SK-N-SH treated with all-trans-retinoic acid at 6 μM for 48 hours (cell line): Measurements from ENCODE around the gene SAC3D1.

ENCODE experiments used
- ARNTL ChIP-seq: fragments of 450-650 bp; formaldehyde crosslinking; IDR thresholded peaks from 2 replicates; pipeline ENCODE4 v1.5.0; 2020; ENCODE audit warnings: low read depth, mild to moderate bottlenecking, moderate library complexity, borderline replicate concordance
- BACH2 ChIP-seq: fragments of 250-450 bp; sonication (Bioruptor Pico); IDR thresholded peaks from 2 replicates; pipeline ENCODE4 v1.9.0; 2021; ENCODE audit warnings: mild to moderate bottlenecking, borderline replicate concordance
- ESRRG ChIP-seq: fragments of 250-450 bp; sonication (Bioruptor Pico); IDR thresholded peaks from 2 replicates; pipeline ENCODE4 v1.6.1; 2021; ENCODE audit warnings: mild to moderate bottlenecking
- OSR1 ChIP-seq: fragments of 250-450 bp; sonication (Bioruptor Pico); IDR thresholded peaks from 2 replicates; pipeline ENCODE4 v1.8.0; 2022; ENCODE audit warnings: moderate library complexity, mild to moderate bottlenecking, inconsistent platforms
- PATZ1 ChIP-seq: fragments of 250-450 bp; sonication (Bioruptor Pico); IDR thresholded peaks from 2 replicates; pipeline ENCODE4 v1.8.0; 2020; ENCODE audit warnings: mild to moderate bottlenecking, moderate library complexity, borderline replicate concordance
- POU6F1 ChIP-seq: fragments of 250-450 bp; sonication (Bioruptor Pico); IDR thresholded peaks from 2 replicates; pipeline ENCODE4 v1.8.0; 2021; ENCODE audit warnings: low read depth, mild to moderate bottlenecking, moderate library complexity, borderline replicate concordance
- PPARA ChIP-seq: fragments of 250-450 bp; sonication (Bioruptor Pico); IDR thresholded peaks from 2 replicates; pipeline ENCODE4 v1.5.0; 2020; ENCODE audit warnings: mild to moderate bottlenecking, borderline replicate concordance
- RARB ChIP-seq: fragments of 250-450 bp; sonication (Bioruptor Pico); IDR thresholded peaks from 2 replicates; pipeline ENCODE4 v1.8.0; 2021; ENCODE audit warnings: mild to moderate bottlenecking, moderate library complexity
- SNAI2 ChIP-seq: fragments of 250-450 bp; sonication (Bioruptor Pico); IDR thresholded peaks from 2 replicates; pipeline ENCODE4 v1.5.0; 2020; ENCODE audit warnings: mild to moderate bottlenecking, moderate library complexity
- TCF4 ChIP-seq: fragments of 250-450 bp; sonication (Bioruptor Pico); IDR thresholded peaks from 2 replicates; pipeline ENCODE4 v1.8.0; 2021; ENCODE audit warnings: mild to moderate bottlenecking, moderate library complexity, borderline replicate concordance
- ZFP30 ChIP-seq: fragments of 450-650 bp; formaldehyde crosslinking; IDR thresholded peaks from 2 replicates; pipeline ENCODE4 v1.5.0; 2022; ENCODE audit warnings: mild to moderate bottlenecking, moderate library complexity
- ZNF8 ChIP-seq: fragments of 450-650 bp; formaldehyde crosslinking; IDR thresholded peaks from 2 replicates; pipeline ENCODE4 v1.5.0; 2020; ENCODE audit warnings: mild to moderate bottlenecking, moderate library complexity

- TF ChIP-seq RARB (CRISPR knock-in tag) (no peak), ZNF8 (CRISPR knock-in tag) (no peak), TCF4 (CRISPR knock-in tag) (no peak), SNAI2 (CRISPR knock-in tag) (no peak), BACH2 (CRISPR knock-in tag) (no peak), ARNTL (CRISPR knock-in tag) (no peak), PATZ1 (CRISPR knock-in tag) (no peak), ZFP30 (CRISPR knock-in tag) (no peak), POU6F1 (CRISPR knock-in tag) (no peak), PPARA (CRISPR knock-in tag) (no peak), OSR1 (CRISPR knock-in tag) (no peak), ESRRG (no peak)
These were observed 42.3 kb downstream of the SAC3D1 start for GRCh38 chr11:65083134-65083833.
